HepG2 (cell line): ENCODE data around the gene CAPS. TPM values are rescaled to one million over a fixed set of nuclear protein-coding genes. Genes with fewer than 3 reads are reported as not detected.
A peak's percentile ranks its signal among the peaks of the same experiment; 100 is the strongest.

Source experiments
- ATF4 ChIP-seq, 2 experiments: fragments of 450-650 bp in 1 of 2; sonication (generic) in 1 of 2; formaldehyde crosslinking; IDR thresholded peaks; 2 replicates each; pipeline versions ENCODE4 v1.5.0 to v1.8.0; 2020 to 2022; ENCODE audit warnings: mild to moderate bottlenecking in 1 of 2, missing genetic modification reagents in 1 of 2
- ATF7-NPFF ChIP-seq: sonication (generic); formaldehyde crosslinking; IDR thresholded peaks from 2 replicates; pipeline ENCODE4 v1.8.1; 2023; ENCODE audit warnings: mild to moderate bottlenecking, low read depth, missing genetic modification reagents, moderate library complexity
- MTERF4 ChIP-seq: sonication (generic); formaldehyde crosslinking; IDR thresholded peaks from 2 replicates; pipeline ENCODE4 v1.8.0; 2023; ENCODE audit warnings: mild to moderate bottlenecking, missing genetic modification reagents
- NRL ChIP-seq: sonication (generic); formaldehyde crosslinking; IDR thresholded peaks from 2 replicates; pipeline ENCODE4 v1.5.0; 2020; ENCODE audit warnings: missing genetic modification reagents, mild to moderate bottlenecking, moderate library complexity, borderline replicate concordance
- PHF21A ChIP-seq: sonication (generic); formaldehyde crosslinking; IDR thresholded peaks from 2 replicates; pipeline ENCODE4 v1.5.0; 2020; ENCODE audit warnings: mild to moderate bottlenecking, missing genetic modification reagents
- PLRG1 ChIP-seq: fragments of 450-650 bp; conservative IDR thresholded peaks from 2 replicates; pipeline ENCODE4 v1.6.1; 2016
- POGZ ChIP-seq: sonication (generic); formaldehyde crosslinking; IDR thresholded peaks from 2 replicates; pipeline ENCODE4 v1.4.0; 2020; ENCODE audit warnings: mild to moderate bottlenecking, missing genetic modification reagents
- RXRA ChIP-seq: sonication (generic); formaldehyde crosslinking; IDR thresholded peaks from 2 replicates; pipeline ENCODE4 v1.5.1; 2020; ENCODE audit warnings: missing genetic modification reagents
- SCMH1 ChIP-seq: sonication (generic); formaldehyde crosslinking; IDR thresholded peaks from 2 replicates; pipeline ENCODE4 v1.9.0; 2021; ENCODE audit warnings: missing genetic modification reagents, mild to moderate bottlenecking, borderline replicate concordance
- UBTF ChIP-seq: sonication (generic); formaldehyde crosslinking; IDR thresholded peaks from 2 replicates; pipeline ENCODE4 v1.4.0; 2020; ENCODE audit warnings: mild to moderate bottlenecking, missing genetic modification reagents
- ZBTB43 ChIP-seq: sonication (generic); formaldehyde crosslinking; conservative IDR thresholded peaks from 2 replicates; pipeline ENCODE4 v1.4.0; 2020; ENCODE audit warnings: missing genetic modification reagents
- ZFX ChIP-seq: sonication (generic); formaldehyde crosslinking; IDR thresholded peaks from 2 replicates; pipeline ENCODE4 v1.4.0; 2020; ENCODE audit warnings: mild to moderate bottlenecking, low read depth, missing genetic modification reagents, moderate library complexity
- ZMAT3 ChIP-seq: sonication (generic); formaldehyde crosslinking; conservative IDR thresholded peaks from 2 replicates; pipeline ENCODE4 v1.7.0; 2021; ENCODE audit warnings: missing genetic modification reagents
- ZNF234 ChIP-seq: sonication (generic); formaldehyde crosslinking; conservative IDR thresholded peaks from 2 replicates; pipeline ENCODE4 v1.5.1; 2020; ENCODE audit warnings: mild to moderate bottlenecking, missing genetic modification reagents
- ZNF235 ChIP-seq: sonication (generic); formaldehyde crosslinking; IDR thresholded peaks from 2 replicates; pipeline ENCODE4 v1.8.1; 2023; ENCODE audit warnings: mild to moderate bottlenecking, missing genetic modification reagents, borderline replicate concordance
- ZNF343 ChIP-seq: sonication (generic); formaldehyde crosslinking; IDR thresholded peaks from 2 replicates; pipeline ENCODE4 v1.4.0; 2020; ENCODE audit warnings: mild to moderate bottlenecking, missing genetic modification reagents
- ZNF605 ChIP-seq: sonication (generic); formaldehyde crosslinking; IDR thresholded peaks from 2 replicates; pipeline ENCODE4 v1.8.0; 2022; ENCODE audit warnings: mild to moderate bottlenecking, missing genetic modification reagents
- ZNF619 ChIP-seq: sonication (generic); formaldehyde crosslinking; IDR thresholded peaks from 2 replicates; pipeline ENCODE4 v1.4.0; 2020; ENCODE audit warnings: mild to moderate bottlenecking, missing genetic modification reagents
- ZNF790 ChIP-seq: sonication (generic); formaldehyde crosslinking; IDR thresholded peaks from 2 replicates; pipeline ENCODE4 v1.8.0; 2022; ENCODE audit warnings: missing genetic modification reagents, mild to moderate bottlenecking, borderline replicate concordance
- ZNF839 ChIP-seq: sonication (generic); formaldehyde crosslinking; IDR thresholded peaks from 2 replicates; pipeline ENCODE4 v1.4.0; 2020; ENCODE audit warnings: missing genetic modification reagents, mild to moderate bottlenecking, borderline replicate concordance
- polyA plus RNA-seq, 8 experiments: library from polyadenylated mRNA; depleted of rRNA in 3 of 8; stranded (reverse) in 7 of 8; unstranded in 1 of 8; fragments of >200 nt; fragmentation: Illumina TruSeq in 4 of 8; extraction: Trizol in 4 of 8; gene quantifications; 2 replicates each; pipeline versions ENCODE4 v1.2.1 to v1.2.3, GENCODE V29; 2011 to 2016; ENCODE audit warnings: low read depth in 4 of 8, missing spikeins in 1 of 8, mixed read lengths in 1 of 8; ENCODE audit not compliant: insufficient read depth in 1 of 8
- total RNA-seq, 5 experiments: library from RNA; depleted of rRNA; stranded (reverse); fragments of >200 nt; fragmentation: Illumina TruSeq; extraction: Trizol; gene quantifications; 2 replicates each; pipeline ENCODE4 v1.2.3, GENCODE V29; 2016; ENCODE audit warnings: low read depth in 1 of 5

The CAPS gene
- total and polyA plus RNA-seq, 2 of the 13 experiments (the other 11 are each of a cell fraction or from before 2014, with no cell fraction given) = 3.1 TPM

- TF ChIP-seq ZFX (peak; percentile 95), ZNF235 (CRISPR knock-in tag) (no peak), ZNF234 (no peak), ATF7-NPFF (CRISPR knock-in tag) (peak; percentile 55; the same call in 1 of the 2 replicates), ZBTB43 (0 out of 2 replicates have a peak, but pooled peaks have one; percentile 37), UBTF (CRISPR knock-in tag) (peak; percentile 68; the same call in 1 of the 2 replicates), ZNF790 (CRISPR knock-in tag) (no peak), ZMAT3 (CRISPR knock-in tag) (peak; percentile 58), ATF4 (CRISPR knock-in tag; IDR thresholded peaks at IDR 0.05) (no peak; a peak in 1 of 4 replicates), POGZ (CRISPR knock-in tag) (no peak), ZNF605 (CRISPR knock-in tag) (no peak), ZNF619 (no peak), ZNF839 (CRISPR knock-in tag) (no peak), PLRG1 (no peak), NRL (CRISPR knock-in tag) (peak; percentile 64; the same call in 1 of the 2 replicates), SCMH1 (no peak), ZNF343 (0 out of 2 replicates have a peak, but pooled peaks have one; percentile 33), PHF21A (CRISPR knock-in tag) (no peak), RXRA (CRISPR knock-in tag) (no peak; the same call in 1 of the 2 replicates), MTERF4 (CRISPR knock-in tag) (no peak)
Observed at GRCh38 chr19:5904352-5905113, 9.5 kb upstream of the CAPS start, which contains the start of gene VMAC (continued).
